Keratinocyte (primary cell): Measurements from ENCODE around the gene COG5. TPM values are rescaled to one million over a fixed set of nuclear protein-coding genes. Genes with fewer than 3 reads are reported as not detected.
"Not testable (repeated sequence)": the region's sequence is repeated elsewhere in the genome, so short reads cannot be mapped to it uniquely, and the experiment has no call there.

Source experiments
- DNase-seq: peaks from one replicate; pipeline ENCODE4 v3.0.0-alpha.2; 2011; ENCODE audit warnings: low read depth, missing footprints, low spot score
- FAIRE-seq: peaks from 2 replicates; lab custom pipeline; 2011; peaks lifted over from hg19 to GRCh38; lab: Jason Lieb, UNC
- H2AFZ ChIP-seq: 2 replicates; pipeline ENCODE4 v1.6.0; 2012; ENCODE audit warnings: low read length, control low read depth, inconsistent platforms; ENCODE audit not compliant: control insufficient read depth
- H3K27ac ChIP-seq: 2 replicates; pipeline ENCODE4 v1.5.1; 2011; ENCODE audit warnings: low read length; ENCODE audit not compliant: control insufficient read depth, insufficient read depth
- H3K27me3 ChIP-seq: 3 replicates; pipeline ENCODE4 v1.6.0; 2011; ENCODE audit warnings: low read length; ENCODE audit not compliant: control insufficient read depth, insufficient read depth; ENCODE audit errors: extremely low read depth
- H3K36me3 ChIP-seq, 2 experiments: 2 replicates in 1 of 2; 3 replicates in 1 of 2; pipeline ENCODE4 v1.5.1; 2011; ENCODE audit warnings: low read length in 2 of 2, mild to moderate bottlenecking in 1 of 2; ENCODE audit not compliant: control insufficient read depth in 2 of 2, insufficient read depth in 2 of 2; ENCODE audit errors: extremely low read depth in 1 of 2
- H3K4me1 ChIP-seq: 3 replicates; pipeline ENCODE4 v1.5.1; 2011; ENCODE audit warnings: low read length; ENCODE audit not compliant: control insufficient read depth, insufficient read depth; ENCODE audit errors: extremely low read depth
- H3K4me2 ChIP-seq: 3 replicates; pipeline ENCODE4 v1.6.0; 2011; ENCODE audit warnings: low read depth, low read length; ENCODE audit not compliant: control insufficient read depth, insufficient read depth; ENCODE audit errors: extremely low read depth
- H3K4me3 ChIP-seq, 3 experiments: fragments of 200-600 bp in 1 of 3; sonication (generic) in 1 of 3; 2 replicates in 2 of 3; 3 replicates in 1 of 3; pipeline ENCODE4 v1.5.1; 2011 to 2016; ENCODE audit warnings: low read length in 3 of 3, mild to moderate bottlenecking in 3 of 3, control low read depth in 2 of 3, inconsistent platforms in 1 of 3, low read depth in 1 of 3, mixed read lengths in 1 of 3, mixed run types in 1 of 3, moderate library complexity in 1 of 3; ENCODE audit not compliant: control insufficient read depth in 2 of 3, insufficient read depth in 2 of 3; ENCODE audit errors: extremely low read depth in 1 of 3
- H3K79me2 ChIP-seq: 2 replicates; pipeline ENCODE4 v1.6.0; 2012; ENCODE audit warnings: low read length; ENCODE audit not compliant: control insufficient read depth, insufficient read depth
- H3K9ac ChIP-seq: 3 replicates; pipeline ENCODE4 v1.6.0; 2011; ENCODE audit warnings: low read length; ENCODE audit not compliant: control insufficient read depth, insufficient read depth; ENCODE audit errors: extremely low read depth
- H3K9me1 ChIP-seq: 3 replicates; pipeline ENCODE4 v1.6.0; 2011; ENCODE audit warnings: low read length; ENCODE audit not compliant: control insufficient read depth, insufficient read depth; ENCODE audit errors: extremely low read depth
- H3K9me3 ChIP-seq: 2 replicates; pipeline ENCODE4 v1.5.1; 2012; ENCODE audit warnings: low read depth, low read length; ENCODE audit not compliant: control insufficient read depth
- H4K20me1 ChIP-seq: 3 replicates; pipeline ENCODE4 v1.6.0; 2011; ENCODE audit warnings: low read length; ENCODE audit not compliant: control insufficient read depth, insufficient read depth; ENCODE audit errors: extremely low read depth
- CTCF ChIP-seq, 3 experiments: IDR thresholded peaks in 1 of 3; conservative IDR thresholded peaks in 1 of 3; optimal IDR thresholded peaks in 1 of 3; 2 replicates in 2 of 3; 3 replicates in 1 of 3; pipeline versions ENCODE3 to v1.5.1; 2011; ENCODE audit warnings: low read length in 3 of 3, mild to moderate bottlenecking in 3 of 3, moderate library complexity in 2 of 3, control low read depth in 1 of 3, inconsistent platforms in 1 of 3; ENCODE audit not compliant: insufficient read depth in 2 of 3; ENCODE audit errors: extremely low read depth in 1 of 3
- EZH2 ChIP-seq: IDR thresholded peaks from one replicate; pipeline ENCODE4 v1.6.1; 2012; ENCODE audit warnings: inconsistent platforms, mild to moderate bottlenecking, low read length, moderate library complexity
- dilution Hi-C: fragments of 300-500 bp; cut with MboI; formaldehyde crosslinking; loops from one replicate; pipeline ENCODE4 v1.7.0; 2020; ENCODE audit warnings: low sequenced_read_pairs; ENCODE audit not compliant: extremely low pct_ligation_motif_present
- polyA plus RNA-seq, 5 experiments: library from polyadenylated mRNA; depleted of rRNA in 3 of 5; stranded (reverse) in 3 of 5; stranded (forward) in 1 of 5; unstranded in 1 of 5; fragments of >200 nt; gene quantifications; 1 replicate in 1 of 5; 2 replicates in 3 of 5; 3 replicates in 1 of 5; pipeline versions ENCODE4 v1.2.1 to v1.2.3, GENCODE V29; 2011 to 2012; ENCODE audit warnings: missing spikeins in 2 of 5, low read depth in 1 of 5, low replicate concordance in 1 of 5

COG5 gene
- polyA plus RNA-seq, 1 donor (not counting 4 experiments of a cell fraction or from before 2014, with no cell fraction given): 50.7 TPM

DNA sequence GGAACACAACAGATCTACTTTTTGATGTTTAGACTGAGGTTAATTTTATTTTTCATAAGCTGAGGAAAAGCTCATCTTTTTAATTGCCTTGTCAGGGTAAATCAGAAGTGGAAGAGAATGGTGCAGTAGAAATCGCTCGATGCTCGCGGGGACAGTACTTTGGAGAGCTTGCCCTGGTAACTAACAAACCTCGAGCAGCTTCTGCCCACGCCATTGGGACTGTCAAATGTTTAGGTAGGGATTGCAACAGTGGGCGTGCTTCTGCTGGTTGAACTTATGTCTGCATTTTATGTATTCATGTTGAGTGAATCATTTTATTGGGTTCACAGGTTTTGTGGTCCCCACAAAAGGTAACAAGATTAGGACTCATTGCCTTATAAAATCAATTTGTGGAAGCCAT, 406.6 kb downstream of the COG5 start:
- Histone ChIP-seq H3K9me3 (no peaks in the 10 kb centered on the region), H3K27me3 (no peaks in the 10 kb centered on the region), H3K4me2 (no peak overlapping the region), H3K27ac (no peak overlapping the region), H3K4me3 (no peak overlapping the region), H3K4me1 (no peaks in the 10 kb centered on the region), H2AFZ (no peak overlapping the region), H3K9ac (no peak overlapping the region), H3K36me3 (no peaks in the 10 kb centered on the region), H4K20me1 (no peaks in the 10 kb centered on the region), H3K79me2 (no peaks in the 10 kb centered on the region), H3K9me1 (no peaks in the 10 kb centered on the region)
- TF ChIP-seq EZH2: no peak
- TF ChIP-seq CTCF (optimal IDR thresholded peaks at IDR 0.05 in 1 of 3, IDR thresholded peaks at IDR 0.05 in 1 of 3, conservative IDR thresholded peaks at IDR 0.05 in 1 of 3; ENCODE audit: extremely low read depth in 1 of 3, insufficient read depth in 2 of 3, low read length in 3 of 3): no peak
- FAIRE-seq: no peak
- dilution Hi-C loops: no loop called here
- no peak for DNase-seq

- H3K4me1 ChIP-seq, H3K9ac ChIP-seq, H3K79me2 ChIP-seq, H3K27me3 ChIP-seq, H3K27ac ChIP-seq, H3K36me3 ChIP-seq, H3K4me3 ChIP-seq, FAIRE-seq, H3K4me2 ChIP-seq, H2AFZ ChIP-seq, dilution Hi-C loops, H3K9me3 ChIP-seq, H4K20me1 ChIP-seq, H3K9me1 ChIP-seq, DNase-seq: not testable (repeated sequence)
Measured at GRCh38 chr7:107155726-107156125, 408.0 kb downstream of the COG5 start.

DNA sequence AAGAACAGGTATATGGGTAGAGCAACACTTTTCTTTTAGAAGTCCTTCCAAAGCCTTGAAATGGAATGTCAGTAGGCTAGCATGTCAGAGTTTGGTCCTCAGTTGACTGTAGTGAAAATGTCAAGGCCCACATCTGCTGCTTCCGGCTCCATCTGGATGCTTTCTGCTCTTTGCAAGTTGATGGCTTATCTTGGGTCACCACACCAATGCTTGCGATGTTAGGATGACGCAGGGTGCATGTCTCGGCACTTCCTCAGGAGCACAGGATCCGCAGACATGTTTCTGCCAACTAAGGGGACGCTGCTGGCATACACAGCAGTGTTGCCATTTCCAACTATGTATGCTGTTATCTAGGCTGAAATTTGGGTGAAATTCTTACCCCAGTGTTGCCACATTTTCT, 408.9 kb downstream of the COG5 start:
- Histone ChIP-seq H3K4me1 (no peaks in the 10 kb centered on the region), H3K36me3 (no peaks in the 10 kb centered on the region), H3K4me3 (no peak overlapping the region), H3K9me3 (no peaks in the 10 kb centered on the region), H3K79me2 (no peaks in the 10 kb centered on the region), H3K4me2 (no peak overlapping the region), H3K9ac (no peak overlapping the region), H3K27ac (no peak overlapping the region), H3K27me3 (no peaks in the 10 kb centered on the region), H3K9me1 (no peaks in the 10 kb centered on the region), H4K20me1 (no peaks in the 10 kb centered on the region), H2AFZ (no peak overlapping the region)
- DNase-seq: no peak
- no peak for FAIRE-seq
- TF ChIP-seq EZH2: no peak
- no peak for TF ChIP-seq CTCF (optimal IDR thresholded peaks at IDR 0.05 in 1 of 3, IDR thresholded peaks at IDR 0.05 in 1 of 3, conservative IDR thresholded peaks at IDR 0.05 in 1 of 3; ENCODE audit: extremely low read depth in 1 of 3, insufficient read depth in 2 of 3, low read length in 3 of 3)
- dilution Hi-C loops: no loop called here
